HepG2 (cell line): ENCODE measurements around the gene GDPD4.

Experiments
- FOXO4 ChIP-seq: sonication (generic); formaldehyde crosslinking; conservative IDR thresholded peaks from 2 replicates; pipeline ENCODE4 v1.8.1; 2023; ENCODE audit warnings: missing genetic modification reagents
- KLF6 ChIP-seq: IDR thresholded peaks from 2 replicates; pipeline ENCODE4 v1.8.0; 2016; ENCODE audit warnings: missing biosample characterization, missing genetic modification reagents
- NFATC3 ChIP-seq: sonication (generic); formaldehyde crosslinking; IDR thresholded peaks from 2 replicates; pipeline ENCODE4 v1.5.1; 2020; ENCODE audit warnings: mild to moderate bottlenecking, missing genetic modification reagents
- RNF2 ChIP-seq: fragments of 450-650 bp; conservative IDR thresholded peaks from 2 replicates; pipeline ENCODE4 v1.6.1; 2016; ENCODE audit warnings: low read depth
- TCF7L2 ChIP-seq: IDR thresholded peaks from 2 replicates; pipeline ENCODE4 v1.6.1; 2011; ENCODE audit warnings: mild to moderate bottlenecking, low read depth, low read length, moderate library complexity
- XRCC5 ChIP-seq: fragments of 200-400 bp; formaldehyde crosslinking; optimal IDR thresholded peaks from 2 replicates; pipeline ENCODE3; 2017; ENCODE audit warnings: mild to moderate bottlenecking, low read length
- ZNF260 ChIP-seq: sonication (generic); formaldehyde crosslinking; IDR thresholded peaks from 2 replicates; pipeline ENCODE4 v1.4.0; 2020; ENCODE audit warnings: missing genetic modification reagents, low read depth, mild to moderate bottlenecking, borderline replicate concordance
- TF ChIP-seq, protein P1 (sequence below): sonication (generic); formaldehyde crosslinking; IDR thresholded peaks from 2 replicates; pipeline ENCODE4 v1.5.0; 2020; ENCODE audit warnings: mild to moderate bottlenecking, missing genetic modification reagents, moderate library complexity
- TF ChIP-seq, protein P2 (sequence below): sonication (generic); formaldehyde crosslinking; IDR thresholded peaks from 2 replicates; pipeline ENCODE4 v1.5.1; 2020; ENCODE audit warnings: mild to moderate bottlenecking, missing genetic modification reagents, borderline replicate concordance

- TF ChIP-seq XRCC5 (no peak), NFATC3 (CRISPR knock-in tag) (no peak), KLF6 (CRISPR knock-in tag) (no peak), FOXO4 (CRISPR knock-in tag) (no peak), ZNF260 (CRISPR knock-in tag) (no peak), TCF7L2 (no peak), RNF2 (no peak)
- TF ChIP-seq, protein P1, sequence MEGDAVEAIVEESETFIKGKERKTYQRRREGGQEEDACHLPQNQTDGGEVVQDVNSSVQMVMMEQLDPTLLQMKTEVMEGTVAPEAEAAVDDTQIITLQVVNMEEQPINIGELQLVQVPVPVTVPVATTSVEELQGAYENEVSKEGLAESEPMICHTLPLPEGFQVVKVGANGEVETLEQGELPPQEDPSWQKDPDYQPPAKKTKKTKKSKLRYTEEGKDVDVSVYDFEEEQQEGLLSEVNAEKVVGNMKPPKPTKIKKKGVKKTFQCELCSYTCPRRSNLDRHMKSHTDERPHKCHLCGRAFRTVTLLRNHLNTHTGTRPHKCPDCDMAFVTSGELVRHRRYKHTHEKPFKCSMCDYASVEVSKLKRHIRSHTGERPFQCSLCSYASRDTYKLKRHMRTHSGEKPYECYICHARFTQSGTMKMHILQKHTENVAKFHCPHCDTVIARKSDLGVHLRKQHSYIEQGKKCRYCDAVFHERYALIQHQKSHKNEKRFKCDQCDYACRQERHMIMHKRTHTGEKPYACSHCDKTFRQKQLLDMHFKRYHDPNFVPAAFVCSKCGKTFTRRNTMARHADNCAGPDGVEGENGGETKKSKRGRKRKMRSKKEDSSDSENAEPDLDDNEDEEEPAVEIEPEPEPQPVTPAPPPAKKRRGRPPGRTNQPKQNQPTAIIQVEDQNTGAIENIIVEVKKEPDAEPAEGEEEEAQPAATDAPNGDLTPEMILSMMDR (CRISPR knock-in tag): no peak
- TF ChIP-seq, protein P2, sequence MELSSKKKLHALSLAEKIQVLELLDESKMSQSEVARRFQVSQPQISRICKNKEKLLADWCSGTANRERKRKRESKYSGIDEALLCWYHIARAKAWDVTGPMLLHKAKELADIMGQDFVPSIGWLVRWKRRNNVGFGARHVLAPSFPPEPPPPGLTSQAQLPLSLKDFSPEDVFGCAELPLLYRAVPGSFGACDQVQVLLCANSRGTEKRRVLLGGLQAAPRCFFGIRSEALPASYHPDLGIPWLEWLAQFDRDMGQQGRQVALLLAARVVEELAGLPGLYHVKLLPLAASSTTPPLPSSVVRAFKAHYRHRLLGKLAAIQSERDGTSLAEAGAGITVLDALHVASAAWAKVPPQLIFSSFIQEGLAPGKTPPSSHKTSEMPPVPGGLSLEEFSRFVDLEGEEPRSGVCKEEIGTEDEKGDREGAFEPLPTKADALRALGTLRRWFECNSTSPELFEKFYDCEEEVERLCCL: no peak
These were observed 100.9 kb downstream of the GDPD4 start for GRCh38 chr11:77200351-77201268.
